ENCODE data around the gene TLR1.

The TLR1 gene, protein sequence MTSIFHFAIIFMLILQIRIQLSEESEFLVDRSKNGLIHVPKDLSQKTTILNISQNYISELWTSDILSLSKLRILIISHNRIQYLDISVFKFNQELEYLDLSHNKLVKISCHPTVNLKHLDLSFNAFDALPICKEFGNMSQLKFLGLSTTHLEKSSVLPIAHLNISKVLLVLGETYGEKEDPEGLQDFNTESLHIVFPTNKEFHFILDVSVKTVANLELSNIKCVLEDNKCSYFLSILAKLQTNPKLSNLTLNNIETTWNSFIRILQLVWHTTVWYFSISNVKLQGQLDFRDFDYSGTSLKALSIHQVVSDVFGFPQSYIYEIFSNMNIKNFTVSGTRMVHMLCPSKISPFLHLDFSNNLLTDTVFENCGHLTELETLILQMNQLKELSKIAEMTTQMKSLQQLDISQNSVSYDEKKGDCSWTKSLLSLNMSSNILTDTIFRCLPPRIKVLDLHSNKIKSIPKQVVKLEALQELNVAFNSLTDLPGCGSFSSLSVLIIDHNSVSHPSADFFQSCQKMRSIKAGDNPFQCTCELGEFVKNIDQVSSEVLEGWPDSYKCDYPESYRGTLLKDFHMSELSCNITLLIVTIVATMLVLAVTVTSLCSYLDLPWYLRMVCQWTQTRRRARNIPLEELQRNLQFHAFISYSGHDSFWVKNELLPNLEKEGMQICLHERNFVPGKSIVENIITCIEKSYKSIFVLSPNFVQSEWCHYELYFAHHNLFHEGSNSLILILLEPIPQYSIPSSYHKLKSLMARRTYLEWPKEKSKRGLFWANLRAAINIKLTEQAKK

GRCh38 chr4:38804654-38805295, at the start of gene TLR1:
Gene TLR1, minus strand, starts transcription at chr4:38804791. Its CDS starts 5,960 bp downstream, at chr4:38798831.
- DNase-seq, result no peak

DNA sequence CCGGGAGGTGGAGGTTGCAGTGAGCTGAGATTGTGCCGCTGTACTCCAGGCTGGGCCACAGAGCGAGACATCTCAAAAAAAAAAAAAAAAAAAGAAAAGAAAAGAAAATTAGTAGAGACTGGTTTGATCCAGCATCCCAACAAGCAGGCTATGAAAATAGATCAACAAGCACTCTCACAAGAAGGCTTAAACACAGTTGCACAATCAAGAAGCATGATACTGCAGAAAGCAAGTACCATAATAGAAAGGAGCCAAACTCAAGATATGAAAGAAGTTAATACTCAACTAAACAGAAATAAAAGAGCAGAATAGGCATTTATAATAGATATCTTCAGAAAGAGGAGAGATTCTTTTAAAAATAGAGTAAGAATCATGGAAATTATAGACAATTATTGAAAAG, 41.4 kb upstream of the TLR1 start:
- DNase-seq, result no peak

GRCh38 chr4:38842994-38843393, 38.4 kb upstream of the TLR1 start:
- peak in 1 of 56 donors; percentile 6 for DNase-seq

DNA sequence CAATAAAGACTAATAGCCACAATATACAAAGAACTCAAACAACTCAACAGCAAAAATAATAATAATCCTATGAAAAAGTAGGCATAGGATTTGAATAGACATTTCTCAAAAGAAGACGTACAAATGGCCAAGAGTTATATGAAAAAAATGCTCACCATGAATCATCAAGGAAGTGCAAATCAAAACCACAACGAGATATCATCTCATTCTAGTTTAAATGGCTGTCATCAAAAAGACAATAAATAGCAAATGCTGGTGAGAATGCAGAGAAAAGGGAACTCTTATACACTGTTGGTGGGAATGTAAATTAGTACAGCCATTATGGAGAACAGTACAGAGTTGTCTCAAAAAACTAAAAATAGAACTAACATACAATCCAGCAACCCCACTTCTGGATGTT, 33.3 kb upstream of the TLR1 start:
- DNase-seq, result no peak

DNA sequence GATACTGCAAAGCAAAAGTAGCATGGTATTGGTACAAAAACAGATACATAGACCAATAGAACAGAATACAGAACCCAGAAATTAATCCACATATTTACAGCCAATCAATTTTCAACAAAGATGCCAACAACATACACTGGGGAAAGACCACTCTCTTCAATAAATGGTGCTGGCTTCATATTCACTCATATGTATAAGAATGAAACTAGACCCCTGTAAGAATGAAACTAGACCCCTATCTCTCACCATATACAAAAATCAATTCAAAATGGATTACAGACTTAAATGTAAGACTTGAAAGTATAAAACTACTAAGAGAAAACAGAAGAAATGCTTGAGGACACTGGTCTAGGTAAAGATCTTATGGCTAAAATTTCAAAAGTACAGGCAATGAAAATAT, 32.7 kb upstream of the TLR1 start:
- DNase-seq, result no peak

DNA sequence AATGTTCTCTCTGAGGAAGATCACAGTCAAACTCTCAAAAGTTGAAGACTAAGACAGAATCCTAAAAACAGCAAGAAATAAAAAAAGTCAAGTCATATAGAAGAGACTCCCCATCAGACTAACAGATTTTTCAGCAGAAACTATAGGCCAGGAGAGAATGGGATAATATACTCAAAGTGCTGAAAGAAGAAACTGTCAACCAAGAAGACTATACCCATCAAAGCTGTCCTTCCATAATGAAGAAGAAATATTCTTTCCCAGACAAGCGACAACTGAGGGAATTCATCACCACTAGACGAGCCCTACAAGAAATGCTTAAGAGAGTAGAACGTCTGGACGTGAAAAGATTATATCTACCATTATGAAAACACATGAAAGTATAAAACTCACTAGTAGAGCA, 30.0 kb upstream of the TLR1 start:
- DNase-seq, result no peak

DNA sequence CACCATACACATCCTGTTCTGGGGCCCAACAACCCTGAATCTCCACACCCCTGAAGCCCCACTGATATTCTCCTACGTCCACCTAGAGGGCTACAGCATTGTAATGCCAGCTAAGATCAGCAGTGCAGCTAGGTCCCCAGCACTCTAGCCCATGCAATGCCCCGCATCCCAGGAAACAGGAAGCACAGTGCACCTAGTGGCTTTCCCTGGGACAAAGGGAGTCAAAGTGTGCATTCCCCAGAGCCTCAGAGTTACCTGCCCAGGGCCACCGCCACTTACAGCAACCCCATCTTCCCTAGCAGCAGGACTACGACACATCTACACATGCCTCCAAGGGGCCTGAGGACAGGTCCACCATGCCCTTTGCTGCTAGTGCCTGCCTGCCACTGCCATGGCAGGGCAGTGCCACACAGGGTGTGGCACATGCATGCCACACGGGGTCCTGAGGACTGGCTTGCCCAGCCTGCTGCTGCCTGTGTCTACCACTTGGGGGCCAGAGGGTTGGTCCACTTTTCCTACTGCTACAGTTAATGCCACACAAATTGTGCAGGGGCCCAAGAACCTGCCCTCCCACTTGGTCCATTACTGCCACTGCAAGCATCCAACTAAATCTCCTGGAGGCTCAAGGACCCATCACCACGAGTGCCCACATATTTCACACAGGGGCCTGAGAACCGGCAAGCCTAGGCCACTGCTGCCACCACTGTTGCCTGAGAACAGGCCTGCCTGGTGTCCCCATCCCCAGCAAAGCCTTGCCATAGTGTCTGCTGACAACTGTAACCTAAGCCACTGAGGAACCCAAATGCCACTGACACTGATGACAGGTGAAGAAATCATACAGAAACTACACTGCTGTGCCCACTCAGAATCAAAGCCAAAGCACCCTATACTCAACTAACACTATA, 28.3 kb upstream of the TLR1 start:
- no peak for DNase-seq

DNA sequence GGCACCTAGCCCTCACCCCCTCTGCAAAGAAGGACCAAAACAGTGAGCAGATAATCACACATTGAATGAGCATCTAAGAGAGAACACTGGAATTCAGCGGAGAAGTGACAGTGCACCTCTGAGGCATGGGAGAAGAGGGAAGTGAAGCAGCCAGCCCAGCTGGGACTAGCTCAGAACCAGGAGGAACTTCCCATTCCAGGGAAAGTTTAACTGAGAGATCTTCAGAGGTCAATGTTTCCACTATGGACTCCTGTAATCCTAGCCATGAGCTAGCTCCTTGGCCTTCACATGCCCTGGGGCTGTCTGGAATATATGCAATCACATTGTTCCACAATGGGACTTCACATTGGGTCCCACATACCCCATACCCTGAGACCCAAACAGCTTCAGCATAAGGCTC, 27.6 kb upstream of the TLR1 start:
- no peak for DNase-seq

DNA sequence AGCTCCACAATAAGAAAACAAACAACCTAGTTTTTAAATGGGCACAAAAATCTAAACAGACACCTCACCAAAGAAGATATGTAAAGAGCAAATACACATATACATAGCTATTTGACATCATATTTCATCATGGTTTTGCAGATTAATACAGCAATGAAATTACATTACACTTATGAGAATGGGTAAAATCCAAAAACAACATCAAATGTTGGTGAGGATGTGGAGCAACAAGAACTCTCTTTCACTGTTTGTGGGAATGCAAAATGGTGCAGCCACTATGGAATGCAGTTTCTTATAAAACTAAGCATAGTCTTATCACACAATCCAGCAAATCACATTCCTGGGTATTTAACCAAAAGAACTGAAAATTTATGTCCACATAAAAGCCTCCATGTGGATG, 27.1 kb upstream of the TLR1 start:
- no peak for DNase-seq

GRCh38 chr4:38829237-38829636, 24.6 kb upstream of the TLR1 start:
- DNase-seq, result no peak

DNA sequence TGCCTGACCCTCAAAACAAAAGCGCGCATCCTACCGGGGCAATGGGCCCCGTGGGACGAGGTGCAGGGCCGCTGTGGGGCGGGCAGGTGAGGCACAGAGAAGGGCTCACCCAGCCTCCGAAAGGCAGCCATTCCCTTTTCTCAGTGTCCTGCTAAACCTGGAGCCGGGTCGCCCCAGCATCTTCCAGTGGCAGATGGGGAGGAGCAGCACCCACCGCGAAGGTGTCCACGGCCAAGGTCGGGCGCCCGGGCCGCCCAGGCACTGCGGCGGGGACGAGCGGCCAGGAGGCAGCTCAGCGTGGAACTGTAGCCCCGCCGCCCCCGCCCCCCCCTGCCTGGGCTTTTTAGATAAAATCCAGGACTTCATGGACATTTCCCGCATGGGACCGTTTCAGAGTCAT, 19.2 kb upstream of the TLR1 start:
- no peak for DNase-seq

DNA sequence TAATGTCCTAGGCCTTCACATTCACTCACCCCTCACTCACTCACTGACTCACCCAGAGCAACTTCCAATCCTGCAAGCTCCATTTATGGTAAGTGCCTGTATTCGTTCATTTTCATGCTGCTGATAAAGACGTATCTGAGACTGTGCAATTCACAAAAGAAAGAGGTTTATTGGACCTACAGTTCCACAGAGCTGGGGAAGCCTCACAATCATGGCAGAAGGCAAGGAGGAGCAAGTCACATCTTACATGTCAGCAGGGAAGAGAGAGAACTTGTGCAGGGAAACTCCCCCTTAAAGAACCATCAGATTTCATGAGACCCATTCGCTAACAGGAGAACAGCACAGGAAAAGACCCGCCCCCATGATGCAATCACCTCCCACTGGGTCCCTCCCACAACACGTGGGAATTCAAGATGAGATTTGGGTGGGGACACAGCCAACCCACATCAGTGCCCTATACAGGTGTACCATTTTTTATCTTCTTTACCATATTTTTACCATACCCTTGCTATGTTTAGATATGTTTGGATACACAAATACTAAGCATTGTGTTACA, 18.2 kb upstream of the TLR1 start:
- DNase-seq, result no peak

DNA sequence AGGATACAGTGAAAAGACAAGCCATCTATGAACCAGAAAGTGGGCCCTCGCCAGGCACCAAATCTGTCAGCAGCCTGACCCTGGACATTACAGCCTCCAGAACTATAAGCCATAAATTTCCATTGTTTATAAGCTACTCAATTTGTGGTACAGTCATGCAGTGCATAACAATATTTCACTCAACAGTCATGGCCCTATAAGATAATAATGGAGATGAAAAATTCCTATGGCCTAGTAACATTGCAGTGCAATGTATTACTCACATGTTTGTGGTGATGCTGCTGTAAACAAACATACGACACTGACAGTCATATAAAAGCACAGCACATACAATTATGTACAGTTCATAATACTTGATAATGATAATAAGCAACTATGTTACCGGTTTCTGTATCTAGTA, 17.1 kb upstream of the TLR1 start:
- DNase-seq, result no peak

- DNase-seq, result no peak
These were observed 15.9 kb upstream of the TLR1 start for GRCh38 chr4:38820329-38821061.

GRCh38 chr4:38819569-38819968, 15.0 kb upstream of the TLR1 start:
- no peak for DNase-seq

DNA sequence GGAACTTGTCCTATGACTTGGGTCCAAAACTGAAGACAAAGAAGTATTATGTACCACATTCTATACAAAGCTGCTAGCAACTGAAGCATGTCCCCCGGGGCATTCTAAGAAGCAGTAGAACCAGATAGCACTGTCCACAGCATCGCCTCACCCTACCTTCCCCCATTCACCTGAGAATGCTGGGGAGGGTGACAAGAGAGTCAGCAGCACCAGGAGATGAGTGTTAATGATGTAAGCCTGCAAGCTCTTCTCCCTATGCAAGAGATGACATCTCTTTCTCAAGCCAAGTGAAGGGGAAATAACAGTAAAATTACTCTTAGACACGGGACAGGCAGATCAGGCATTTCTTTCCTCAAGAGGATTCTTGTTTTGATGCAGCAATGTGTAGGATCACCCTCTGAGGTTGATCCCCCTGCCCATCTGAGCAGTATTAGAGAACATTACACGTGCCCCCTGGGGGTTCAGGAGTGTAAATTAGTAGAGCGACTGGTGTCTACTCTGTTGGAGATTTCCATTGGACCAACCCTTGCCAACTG, 13.9 kb upstream of the TLR1 start:
- no peak for DNase-seq

GRCh38 chr4:38815885-38816782, 11.5 kb upstream of the TLR1 start:
- DNase-seq, result no peak

GRCh38 chr4:38814386-38814785, 9.8 kb upstream of the TLR1 start:
- no peak for DNase-seq

- DNase-seq, result no peak
These were observed 6.7 kb upstream of the TLR1 start for GRCh38 chr4:38811297-38811696.
